ENCODE results near the gene CDH23.

CDH23 gene

GRCh38 chr10:71440506-71441035 lies 43.9 kb downstream of the CDH23 start:
- DNase-seq (ENCODE audit: low spot score), result no peak

DNA sequence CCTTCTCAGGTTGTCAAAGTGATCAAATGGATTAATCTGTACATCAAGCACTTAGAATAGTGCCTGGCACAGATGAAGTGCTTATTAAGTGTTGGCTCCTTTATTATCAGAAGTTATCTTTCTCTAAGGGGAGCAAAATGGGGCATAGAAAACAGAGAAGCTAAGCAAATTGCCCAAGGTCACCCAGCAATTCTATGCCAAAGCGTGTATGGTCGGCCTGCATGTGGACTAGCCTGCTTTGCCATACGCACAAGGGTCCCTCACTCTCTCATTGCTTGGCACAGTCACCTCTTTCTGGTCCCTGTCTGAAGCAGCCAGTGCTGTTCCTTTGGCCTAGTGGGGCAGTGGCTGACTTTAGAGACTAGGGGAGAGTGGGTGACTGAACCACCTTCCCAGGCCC lies 45.3 kb downstream of the CDH23 start:
- DNase-seq (ENCODE audit: low spot score), result no peak

DNA sequence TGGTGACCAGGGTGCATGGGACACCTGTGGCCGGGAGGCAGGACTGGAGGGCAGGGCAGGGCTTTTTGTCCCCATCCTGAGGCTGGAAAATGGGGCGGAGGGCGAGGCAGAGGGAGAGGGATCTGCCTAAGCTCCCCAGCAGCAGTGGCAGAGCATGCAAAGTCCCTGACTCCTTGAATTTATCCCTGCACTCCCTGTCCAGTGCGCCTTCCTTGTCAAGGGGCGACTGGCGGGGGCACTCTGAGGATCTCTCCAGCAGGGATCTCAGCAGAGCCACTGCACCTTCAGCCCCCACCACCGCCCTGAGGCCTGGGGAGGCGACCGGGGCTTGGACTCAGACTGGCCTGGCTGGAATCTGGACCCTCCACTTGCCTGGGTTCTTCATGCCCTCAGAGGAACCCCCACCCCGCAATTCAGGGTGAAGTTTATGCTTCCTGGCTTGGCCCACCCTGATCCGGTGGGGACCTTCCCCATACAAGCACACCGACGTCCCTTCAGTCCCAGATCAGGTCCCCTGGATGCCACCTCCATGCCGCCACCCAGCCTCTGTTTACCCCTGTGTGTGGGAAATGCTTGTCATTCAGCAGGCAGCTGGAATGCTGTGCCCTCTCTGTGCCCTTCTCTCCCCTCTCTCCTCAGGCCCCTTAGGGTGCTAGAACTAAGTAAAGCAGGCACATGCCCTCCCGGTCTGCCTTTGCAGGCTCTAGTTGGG lies 46.3 kb downstream of the CDH23 start:
- DNase-seq (ENCODE audit: low spot score), result no peak

DNA sequence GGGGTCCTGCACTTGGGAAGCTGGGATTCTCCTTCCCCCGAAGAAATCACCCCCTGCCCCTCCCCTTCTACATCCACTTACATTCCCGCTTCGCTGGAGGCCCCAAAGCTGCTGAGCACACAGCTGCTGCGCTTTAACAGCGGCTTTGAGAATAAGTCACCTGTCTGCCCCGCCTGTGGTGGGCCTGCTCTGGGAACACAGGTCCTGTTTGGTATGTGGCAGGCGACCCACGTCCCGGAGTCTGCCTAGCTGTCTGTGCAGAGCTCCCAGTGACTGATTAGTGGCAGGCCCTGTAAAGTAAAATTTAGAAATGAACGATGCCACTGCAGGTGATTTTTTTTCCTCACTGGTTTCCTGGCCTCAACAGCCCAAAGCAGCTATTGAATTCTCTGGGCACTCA lies 47.0 kb downstream of the CDH23 start:
- no peak for DNase-seq (ENCODE audit: low spot score)

DNA sequence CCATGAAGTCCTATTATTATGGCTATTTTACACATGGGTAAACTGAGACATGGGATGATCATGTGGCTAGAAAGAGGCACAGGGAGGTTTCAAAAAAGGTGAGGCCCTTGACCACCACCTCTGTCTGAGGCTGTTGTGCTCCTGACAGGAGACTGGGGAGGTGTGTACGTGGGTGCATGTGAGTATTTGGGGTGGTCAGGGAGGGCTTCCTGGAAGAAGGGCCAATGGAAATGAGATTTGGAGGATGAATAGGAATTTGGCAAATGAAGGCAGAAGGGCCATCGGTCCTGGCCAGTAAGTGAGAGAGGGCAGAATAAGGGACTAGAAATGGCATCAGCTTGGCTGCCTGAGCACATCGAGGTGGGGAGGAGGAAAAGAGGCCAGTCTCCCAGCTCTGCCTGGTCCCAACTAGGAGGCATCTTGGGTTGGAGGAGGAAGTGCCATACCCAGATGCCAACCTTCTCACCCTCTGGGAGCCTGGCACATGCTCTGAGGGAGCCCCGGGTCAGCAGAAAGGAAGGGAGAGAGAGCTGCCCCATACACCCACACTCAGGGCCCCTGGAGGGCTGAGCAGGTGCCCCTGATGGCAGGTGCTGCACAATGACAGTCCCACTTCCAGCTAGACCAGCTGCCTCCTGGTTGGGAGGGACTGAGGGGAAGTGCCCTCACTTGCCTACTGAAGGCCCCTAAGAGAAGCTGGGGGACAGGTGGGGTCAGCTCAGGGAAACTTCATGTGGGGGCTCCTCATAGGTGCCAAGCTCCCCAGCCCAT lies 47.7 kb downstream of the CDH23 start:
- DNase-seq (ENCODE audit: low spot score), result no peak

DNA sequence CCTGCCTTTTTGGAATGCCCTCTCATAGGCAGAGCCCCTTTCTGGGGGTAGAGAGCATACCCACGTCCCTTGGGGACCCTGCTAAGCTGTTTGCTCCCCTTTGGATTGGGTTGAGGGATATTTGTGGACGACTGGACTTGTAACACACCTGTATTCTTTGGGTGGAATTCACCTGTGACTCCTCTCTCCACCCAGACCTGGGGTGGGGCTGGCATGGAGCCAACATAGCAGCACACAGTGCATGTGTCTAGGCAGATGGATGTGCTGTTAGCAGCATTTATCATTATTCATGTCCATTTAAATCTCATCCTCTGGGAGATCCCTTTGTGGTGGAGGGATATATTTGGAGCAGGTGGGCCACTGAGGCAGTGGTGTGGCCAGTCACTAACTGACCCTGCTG lies 51.0 kb downstream of the CDH23 start:
- no peak for DNase-seq (ENCODE audit: low spot score)

DNA sequence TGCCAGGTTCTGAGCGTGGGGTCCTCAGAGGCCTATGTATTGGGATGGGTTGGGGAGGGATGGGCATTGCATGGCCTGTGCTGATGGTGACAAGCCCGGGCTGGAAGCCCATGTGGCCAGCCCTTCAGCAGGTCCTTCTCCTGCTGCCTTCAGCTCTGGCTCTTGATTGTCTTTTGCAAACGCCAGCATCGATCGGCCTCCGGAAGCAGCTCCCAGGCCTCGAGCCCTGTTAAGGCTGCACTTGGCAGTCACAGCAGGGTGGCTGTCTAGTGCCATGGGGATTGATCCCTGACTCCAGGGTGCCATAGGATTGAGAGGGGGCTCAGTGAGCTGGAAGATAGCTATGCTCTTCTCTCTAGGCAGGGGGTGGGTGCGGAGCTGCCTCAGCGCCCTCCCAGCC lies 51.4 kb downstream of the CDH23 start:
- DNase-seq (ENCODE audit: low spot score), result no peak

DNA sequence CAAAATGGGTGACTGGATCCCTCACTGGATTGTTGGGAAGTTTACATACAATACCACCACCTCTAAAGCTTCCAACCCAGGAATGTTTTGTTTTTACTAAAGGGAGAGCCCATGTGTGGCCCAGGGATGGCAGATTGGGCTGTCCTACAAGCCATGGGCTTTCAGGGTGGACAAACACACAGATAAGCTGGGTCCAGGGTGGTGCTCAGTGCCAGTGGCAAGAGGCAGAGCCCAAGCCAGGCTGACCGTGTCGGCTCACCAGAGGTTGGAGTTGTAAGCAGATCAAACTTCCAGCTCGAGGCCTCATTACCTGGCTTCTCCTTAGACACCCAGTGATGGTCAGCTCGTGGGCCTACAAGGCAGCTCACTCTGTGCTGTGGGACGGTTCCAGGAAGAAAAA lies 52.3 kb downstream of the CDH23 start:
- DNase-seq (ENCODE audit: low spot score), result no peak

- DNase-seq (ENCODE audit: low spot score), result no peak
These were observed 55.0 kb downstream of the CDH23 start for GRCh38 chr10:71451754-71452153.

DNA sequence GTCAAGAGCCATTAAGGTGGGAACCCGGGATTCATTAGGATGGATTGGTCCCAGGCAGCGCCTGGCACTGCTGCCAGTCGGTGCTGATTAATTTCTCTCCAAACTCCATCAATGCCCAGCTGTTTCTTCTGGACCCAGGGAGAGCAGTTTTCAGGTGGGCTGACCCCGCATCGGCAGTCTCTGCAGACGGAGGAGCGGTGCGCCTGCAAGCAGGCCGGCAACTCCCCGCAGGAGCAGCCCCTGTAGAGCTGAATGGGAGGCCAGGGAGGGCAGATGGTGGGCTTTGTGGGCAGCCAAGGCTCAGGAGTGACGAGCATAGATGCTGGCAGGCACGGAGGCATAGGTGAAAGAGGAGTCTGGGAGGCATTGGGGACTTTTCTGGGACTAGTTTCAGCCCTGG lies 56.5 kb downstream of the CDH23 start:
- no peak for DNase-seq (ENCODE audit: low spot score)

- no peak for DNase-seq (ENCODE audit: low spot score)
These were observed 57.6 kb downstream of the CDH23 start for GRCh38 chr10:71454347-71454746.

DNA sequence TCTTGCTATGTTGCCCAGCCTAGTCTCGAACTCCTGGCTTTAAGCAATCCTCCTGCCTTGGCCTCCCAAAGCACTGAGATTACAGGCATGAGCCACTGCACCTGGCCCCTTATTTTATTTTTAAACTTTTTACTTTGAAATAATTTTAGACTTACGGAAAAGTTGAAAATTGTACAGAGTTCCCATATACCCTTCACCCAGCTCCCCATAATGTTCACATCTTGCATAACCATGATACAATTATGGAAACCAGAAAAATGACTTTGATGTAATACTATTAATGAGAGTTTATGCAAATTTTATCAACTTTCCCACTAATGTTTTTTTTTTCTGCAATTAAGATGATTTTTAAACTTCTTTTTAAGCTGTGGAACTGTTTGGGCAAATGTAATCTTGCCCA lies 58.3 kb downstream of the CDH23 start:
- no peak for DNase-seq (ENCODE audit: low spot score)

DNA sequence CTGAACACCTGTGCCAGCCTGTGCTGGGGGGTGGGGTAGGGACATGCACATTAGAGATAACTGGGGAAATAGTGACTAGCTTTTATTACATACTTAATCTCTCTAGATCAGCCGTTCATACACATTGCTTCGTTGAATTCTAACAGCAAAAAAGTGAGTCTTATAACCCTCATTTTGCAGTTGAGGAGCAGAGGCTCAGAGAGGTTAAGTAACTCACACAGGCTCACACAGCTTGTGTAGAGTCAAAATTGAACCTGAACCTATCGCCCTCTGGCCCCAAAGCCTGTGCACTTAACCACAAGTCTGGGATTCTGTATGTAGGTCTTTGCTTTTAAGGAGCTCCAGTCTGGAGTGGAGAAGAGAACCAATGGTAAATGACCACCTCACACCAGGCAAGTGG lies 59.9 kb downstream of the CDH23 start:
- DNase-seq (ENCODE audit: low spot score), result no peak

DNA sequence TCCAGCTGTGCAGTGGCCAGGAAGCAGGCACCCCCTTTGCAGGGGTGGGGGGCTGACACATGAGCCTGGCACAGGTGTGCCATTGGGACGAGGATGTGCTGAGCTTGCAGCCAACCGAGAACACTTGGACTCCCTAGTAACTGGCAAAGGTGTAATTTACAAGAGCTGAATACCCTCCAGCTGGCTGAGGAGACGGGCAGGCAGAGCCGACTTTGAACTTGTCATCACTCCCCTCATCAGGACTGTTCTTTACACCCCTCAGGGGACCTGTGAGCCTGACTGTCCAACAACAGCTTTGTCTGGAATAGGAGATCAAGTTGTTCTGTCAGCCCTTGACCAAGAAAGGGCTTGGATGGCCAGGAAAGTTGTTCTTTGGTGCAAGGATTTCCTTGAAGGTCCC lies 61.2 kb downstream of the CDH23 start:
- DNase-seq (ENCODE audit: low spot score), result no peak

- no peak for DNase-seq (ENCODE audit: low spot score)
These were observed 61.7 kb downstream of the CDH23 start for GRCh38 chr10:71458387-71458786.

DNA sequence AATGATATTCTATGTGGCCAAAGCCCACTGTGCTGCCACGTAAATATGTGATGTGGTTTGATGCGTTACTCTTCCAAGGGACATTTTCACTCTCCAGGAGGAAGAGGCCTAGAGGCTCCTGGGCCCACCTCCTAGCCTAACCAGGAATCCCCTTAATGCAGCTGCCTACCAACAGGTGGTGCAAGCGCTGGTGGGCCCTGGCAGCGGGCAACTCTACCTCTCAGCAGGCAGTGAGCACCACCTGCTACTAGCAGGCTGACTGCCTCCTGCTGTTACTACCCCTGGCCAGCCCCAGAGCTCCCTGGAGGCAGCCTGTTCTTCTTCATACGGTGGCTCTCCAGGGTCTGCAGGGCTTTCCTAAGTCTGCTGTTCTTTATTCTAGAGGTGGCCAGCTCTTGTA lies 62.8 kb downstream of the CDH23 start:
- DNase-seq (ENCODE audit: low spot score), result no peak

DNA sequence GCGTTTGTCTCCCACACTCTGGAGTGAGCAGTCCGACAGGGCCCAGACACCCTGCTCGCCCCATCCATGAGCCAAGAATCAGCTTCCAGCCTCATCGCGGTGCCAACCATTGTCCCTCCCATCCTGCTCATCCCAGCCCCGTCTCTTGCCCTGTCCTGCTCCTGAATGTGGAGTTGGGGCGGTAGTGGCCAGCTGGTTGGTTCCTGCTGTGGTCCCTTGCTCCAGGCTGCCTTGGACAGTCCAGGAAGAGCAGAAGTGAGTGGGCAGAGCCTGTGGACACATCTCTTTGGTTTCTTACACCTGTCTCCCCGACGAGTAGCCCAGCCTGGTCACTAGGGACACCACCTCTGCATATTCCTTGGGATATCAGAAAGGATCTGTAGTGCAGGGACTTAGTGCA lies 63.9 kb downstream of the CDH23 start:
- no peak for DNase-seq (ENCODE audit: low spot score)

- DNase-seq (ENCODE audit: low spot score), result no peak
These were observed 64.7 kb downstream of the CDH23 start for GRCh38 chr10:71461457-71461856.

GRCh38 chr10:71462062-71462935 lies 65.6 kb downstream of the CDH23 start:
- DNase-seq (ENCODE audit: low spot score), result no peak

DNA sequence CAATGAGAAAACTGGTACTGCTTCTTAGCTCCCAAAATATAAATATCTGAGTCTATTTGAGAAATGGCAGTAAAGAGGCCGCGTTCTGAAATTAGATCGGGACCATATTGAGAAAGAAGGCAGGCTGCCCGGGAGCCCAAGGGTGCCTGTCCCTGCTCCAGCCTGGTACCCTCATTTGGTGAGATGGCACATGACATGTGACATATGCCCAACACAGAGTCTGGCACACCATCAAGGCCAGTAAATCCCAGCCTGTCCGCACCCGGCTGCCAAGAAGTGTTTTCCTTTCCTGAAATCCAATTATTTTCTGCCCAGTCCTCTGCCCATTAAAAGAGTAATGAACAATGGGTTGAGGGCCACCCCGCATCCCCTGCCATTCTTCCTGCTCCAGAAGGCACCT lies 66.4 kb downstream of the CDH23 start:
- DNase-seq (ENCODE audit: low spot score), result no peak

GRCh38 chr10:71465551-71466252 lies 69.0 kb downstream of the CDH23 start:
- DNase-seq (ENCODE audit: low spot score), result no peak

- DNase-seq (ENCODE audit: low spot score), result no peak
These were observed 69.6 kb downstream of the CDH23 start for GRCh38 chr10:71466330-71466729.

Data from kidney tubule cell (primary cell).